Hepatocyte (in vitro differentiated cells): Measurements from ENCODE around the gene ZNRF3. TPM values are rescaled to one million over a fixed set of nuclear protein-coding genes. Genes with fewer than 3 reads are reported as not detected.
A peak's percentile ranks its signal among the peaks of the same experiment; 100 is the strongest.

Experiments
- DNase-seq: peaks from one replicate; pipeline ENCODE4 v3.0.0-alpha.2; 2016; ENCODE audit warnings: low spot score
- H2AFZ ChIP-seq: fragments of 200-600 bp; sonication (generic); 2 replicates; pipeline ENCODE4 v1.6.0; 2016; ENCODE audit warnings: antibody characterized with exemption, mild to moderate bottlenecking
- H3K27ac ChIP-seq: fragments of 200-600 bp; sonication (generic); 2 replicates; pipeline ENCODE4 v1.5.1; 2016; ENCODE audit warnings: mild to moderate bottlenecking
- H3K27me3 ChIP-seq: fragments of 200-600 bp; sonication (generic); 2 replicates; pipeline ENCODE4 v1.6.1; 2016
- H3K36me3 ChIP-seq: fragments of 200-600 bp; sonication (generic); replicated peaks from 2 replicates; pipeline ENCODE4 v1.5.1; 2016; ENCODE audit warnings: low read depth; ENCODE audit not compliant: insufficient read depth
- H3K4me1 ChIP-seq: fragments of 200-600 bp; sonication (generic); 2 replicates; pipeline ENCODE4 v1.5.1; 2016; ENCODE audit warnings: mild to moderate bottlenecking, moderate library complexity; ENCODE audit not compliant: insufficient read depth
- H3K4me2 ChIP-seq: fragments of 200-600 bp; sonication (generic); 2 replicates; pipeline ENCODE4 v1.6.0; 2016
- H3K4me3 ChIP-seq: fragments of 200-600 bp; sonication (generic); 2 replicates; pipeline ENCODE4 v1.5.1; 2016; ENCODE audit warnings: mild to moderate bottlenecking
- H3K79me2 ChIP-seq: fragments of 200-600 bp; sonication (generic); 2 replicates; pipeline ENCODE4 v1.6.0; 2017; ENCODE audit warnings: mild to moderate bottlenecking
- H3K9me2 ChIP-seq: fragments of 200-600 bp; sonication (generic); replicated peaks from 2 replicates; pipeline ENCODE4 v1.6.0; 2017; ENCODE audit warnings: mild to moderate bottlenecking; ENCODE audit not compliant: insufficient read depth
- H3K9me3 ChIP-seq: fragments of 200-600 bp; sonication (generic); 2 replicates; pipeline ENCODE4 v1.5.1; 2016; ENCODE audit warnings: low read depth, mild to moderate bottlenecking
- H4K20me1 ChIP-seq: fragments of 200-600 bp; sonication (generic); 2 replicates; pipeline ENCODE4 v1.6.0; 2016; ENCODE audit warnings: mild to moderate bottlenecking; ENCODE audit not compliant: insufficient read depth, poor library complexity, severe bottlenecking
- EZH2 ChIP-seq: fragments of 200-600 bp; sonication (generic); IDR thresholded peaks from 2 replicates; pipeline ENCODE4 v1.6.1; 2016; ENCODE audit warnings: antibody characterized with exemption, mild to moderate bottlenecking, borderline replicate concordance
- EZH2phosphoT487 ChIP-seq: fragments of 200-600 bp; sonication (generic); IDR thresholded peaks from one replicate; pipeline ENCODE4 v1.6.1; 2018; ENCODE audit warnings: antibody characterized with exemption, mild to moderate bottlenecking, low read depth, moderate library complexity; ENCODE audit not compliant: unreplicated experiment, severe bottlenecking
- WGBS: methylation state at CpG from one replicate; pipeline ENCODE4 v1.1.6; 2016; ENCODE audit warnings: low lambda C conversion rate; ENCODE audit errors: missing lambda C conversion rate; 5-methylcytosine and 5-hydroxymethylcytosine counted together
- polyA plus RNA-seq: library from polyadenylated mRNA; unstranded; fragments of >200 nt; fragmentation: Nextera tagmentation; extraction: Ambion mirVana; gene quantifications from 2 replicates; pipeline ENCODE4 v1.2.1, GENCODE V29; 2016
- total RNA-seq: library from RNA; depleted of rRNA; stranded (reverse); fragments of >200 nt; gene quantifications from 2 replicates; pipeline ENCODE4 v1.2.3, GENCODE V29; 2014
- TF ChIP-seq, protein P1 (sequence below): fragments of 200-600 bp; sonication (generic); IDR thresholded peaks from 2 replicates; pipeline ENCODE4 v1.5.1; 2016; ENCODE audit warnings: antibody characterized with exemption, mild to moderate bottlenecking; ENCODE audit not compliant: poor library complexity

Gene ZNRF3
- total and polyA plus RNA-seq, 2 experiments from 2014 or later = 8.9 to 14.7 TPM

DNA sequence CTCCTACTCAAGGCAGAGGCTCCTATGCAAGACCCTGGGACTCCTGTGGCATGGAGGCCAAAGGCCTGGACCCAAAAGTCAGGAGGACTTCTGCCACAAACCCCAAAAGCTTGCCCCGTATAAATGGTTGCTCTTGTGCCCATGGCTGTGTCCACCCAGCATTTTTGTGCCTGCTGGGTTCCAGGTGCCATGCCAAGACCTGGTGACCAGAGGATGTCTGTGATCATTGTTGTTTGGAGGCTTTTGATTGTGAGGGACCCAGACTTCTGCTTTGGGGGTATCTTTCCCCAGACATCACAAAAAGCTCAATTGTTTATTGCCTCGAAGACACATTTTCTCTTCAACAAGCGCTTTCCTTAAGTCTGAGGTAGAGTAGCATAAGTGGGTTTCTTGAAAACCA lies 143.2 kb downstream of the ZNRF3 start:
- Histone ChIP-seq H4K20me1 (no peaks in the 10 kb centered on the region), H3K4me1 (peaks cover 33% of the 10 kb centered on the region), H2AFZ (no peak overlapping the region), H3K79me2 (peaks cover 45% of the 10 kb centered on the region), H3K9me2 (no peaks in the 10 kb centered on the region), H3K27me3 (no peaks in the 10 kb centered on the region), H3K4me2 (no peak overlapping the region), H3K36me3 (no peaks in the 10 kb centered on the region), H3K27ac (no peak overlapping the region), H3K4me3 (no peak overlapping the region), H3K9me3 (no peaks in the 10 kb centered on the region)
- DNase-seq = no peak
- TF ChIP-seq EZH2 (no peak), EZH2phosphoT487 (no peak)
- TF ChIP-seq, protein P1, sequence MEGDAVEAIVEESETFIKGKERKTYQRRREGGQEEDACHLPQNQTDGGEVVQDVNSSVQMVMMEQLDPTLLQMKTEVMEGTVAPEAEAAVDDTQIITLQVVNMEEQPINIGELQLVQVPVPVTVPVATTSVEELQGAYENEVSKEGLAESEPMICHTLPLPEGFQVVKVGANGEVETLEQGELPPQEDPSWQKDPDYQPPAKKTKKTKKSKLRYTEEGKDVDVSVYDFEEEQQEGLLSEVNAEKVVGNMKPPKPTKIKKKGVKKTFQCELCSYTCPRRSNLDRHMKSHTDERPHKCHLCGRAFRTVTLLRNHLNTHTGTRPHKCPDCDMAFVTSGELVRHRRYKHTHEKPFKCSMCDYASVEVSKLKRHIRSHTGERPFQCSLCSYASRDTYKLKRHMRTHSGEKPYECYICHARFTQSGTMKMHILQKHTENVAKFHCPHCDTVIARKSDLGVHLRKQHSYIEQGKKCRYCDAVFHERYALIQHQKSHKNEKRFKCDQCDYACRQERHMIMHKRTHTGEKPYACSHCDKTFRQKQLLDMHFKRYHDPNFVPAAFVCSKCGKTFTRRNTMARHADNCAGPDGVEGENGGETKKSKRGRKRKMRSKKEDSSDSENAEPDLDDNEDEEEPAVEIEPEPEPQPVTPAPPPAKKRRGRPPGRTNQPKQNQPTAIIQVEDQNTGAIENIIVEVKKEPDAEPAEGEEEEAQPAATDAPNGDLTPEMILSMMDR = no peak
- WGBS = 96% methylated on average over 3 of the region's 3 CpGs

DNA sequence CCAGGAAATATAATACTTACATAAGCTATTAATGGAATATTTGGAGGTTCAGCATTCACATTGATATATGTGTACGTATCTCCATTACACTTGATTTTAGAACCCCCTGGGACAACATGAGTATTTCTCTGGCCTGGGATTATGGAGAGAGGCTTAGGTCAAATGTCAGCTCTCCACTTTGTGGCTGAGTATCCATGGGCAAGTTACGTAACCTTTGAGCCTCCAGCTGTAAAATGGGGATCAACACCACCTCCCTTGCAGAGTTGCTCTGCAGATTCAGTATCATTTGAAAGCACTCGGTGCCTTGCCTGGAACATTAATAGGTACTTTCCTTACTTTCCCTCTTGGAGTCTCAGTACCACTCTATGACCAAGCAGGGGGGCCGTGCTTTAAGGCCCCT lies 145.1 kb downstream of the ZNRF3 start:
- Histone ChIP-seq H3K27me3 (no peaks in the 10 kb centered on the region), H3K79me2 (peaks cover 54% of the 10 kb centered on the region), H3K4me2 (no peak overlapping the region), H4K20me1 (no peaks in the 10 kb centered on the region), H3K36me3 (no peaks in the 10 kb centered on the region), H2AFZ (no peak overlapping the region), H3K27ac (no peak overlapping the region), H3K9me3 (no peaks in the 10 kb centered on the region), H3K9me2 (no peaks in the 10 kb centered on the region), H3K4me3 (no peak overlapping the region), H3K4me1 (peaks cover 39% of the 10 kb centered on the region)
- no peak for TF ChIP-seq EZH2phosphoT487
- no peak for TF ChIP-seq EZH2
- WGBS = 81% methylated on average over 4 of the region's 4 CpGs
- DNase-seq = no peak

DNA sequence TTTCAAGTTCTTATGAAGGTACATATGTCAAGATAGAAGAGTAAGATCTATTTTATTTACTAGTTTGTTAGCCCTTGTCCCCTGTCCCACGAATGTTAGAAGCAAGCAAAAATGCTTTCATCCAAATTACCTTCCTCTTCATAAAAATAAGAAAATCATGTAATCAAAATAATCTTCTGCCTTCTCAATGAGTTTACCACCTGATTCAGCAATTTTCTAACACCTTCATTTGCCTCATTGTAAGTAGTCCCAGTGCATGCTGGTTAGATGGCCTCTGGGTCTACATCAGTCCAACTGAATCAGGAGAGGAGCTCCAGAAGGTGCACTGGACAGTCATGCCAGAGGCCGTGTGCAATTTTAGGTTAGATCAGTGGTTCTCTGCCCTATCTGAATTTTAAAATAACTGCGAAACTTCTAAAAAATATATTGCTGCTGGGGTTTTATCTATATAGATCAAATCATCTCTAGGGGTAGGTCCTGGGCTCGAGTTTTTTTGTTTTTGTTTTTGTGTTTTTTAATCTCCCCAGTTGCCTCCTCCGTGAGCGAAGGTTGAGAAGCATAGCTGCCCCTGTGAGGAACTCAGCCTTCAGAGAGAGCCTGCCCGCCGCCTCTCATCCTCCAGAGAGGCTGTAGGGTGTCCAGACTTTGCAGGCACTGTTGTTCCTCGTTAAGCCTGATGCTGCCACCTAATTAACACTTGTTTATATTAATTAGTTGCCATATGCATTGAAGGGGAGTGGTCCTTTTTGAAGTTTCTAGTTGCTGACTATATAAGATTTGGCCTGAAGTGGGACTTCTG lies 146.0 kb downstream of the ZNRF3 start:
- peak overlapping the region; percentile 85 for H3K4me2 ChIP-seq
- no peak overlapping the region for H3K4me3 ChIP-seq
- H3K79me2 ChIP-seq = peaks cover 59% of the 10 kb centered on the region
- peak overlapping the region; percentile 51 for H2AFZ ChIP-seq
- peak overlapping the region; percentile 91 for H3K27ac ChIP-seq
- TF ChIP-seq, protein P1 = no peak
- TF ChIP-seq EZH2 = no peak
- TF ChIP-seq EZH2phosphoT487 = no peak
- H4K20me1 ChIP-seq = no peaks in the 10 kb centered on the region
- H3K9me3 ChIP-seq = no peaks in the 10 kb centered on the region
- peaks cover 33% of the 10 kb centered on the region for H3K4me1 ChIP-seq
- DNase-seq = no peak
- H3K9me2 ChIP-seq = no peaks in the 10 kb centered on the region
- no peaks in the 10 kb centered on the region for H3K36me3 ChIP-seq
- 83% methylated on average over 9 of the region's 9 CpGs for WGBS
- no peaks in the 10 kb centered on the region for H3K27me3 ChIP-seq

DNA sequence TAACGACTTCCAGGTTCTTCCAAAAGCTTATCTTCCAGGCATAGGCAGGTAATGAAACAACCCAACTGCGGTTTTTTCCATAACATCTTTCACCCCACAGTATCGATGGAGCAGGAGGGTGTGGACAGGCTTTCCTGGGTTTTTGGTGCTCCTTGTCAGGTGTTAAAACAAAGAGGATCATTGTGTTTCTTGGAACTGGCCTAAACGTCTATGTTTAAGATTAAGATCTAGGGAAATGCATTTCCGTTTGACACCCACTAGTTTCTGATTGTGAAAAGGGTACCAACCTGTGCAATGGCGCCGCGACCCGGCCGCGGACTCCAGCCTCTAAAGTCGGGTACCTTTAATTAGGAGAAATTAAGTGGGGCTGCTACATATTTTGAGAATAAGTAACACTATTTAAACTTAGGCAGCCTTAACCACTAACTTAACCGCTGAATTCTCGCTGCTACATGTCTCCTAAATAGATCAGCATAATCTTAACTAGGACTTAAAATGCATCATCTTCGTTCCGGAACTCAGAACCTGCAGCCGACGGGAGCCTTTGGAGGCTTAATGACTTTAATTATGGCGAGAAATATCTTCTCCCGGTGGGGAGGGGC lies 146.7 kb downstream of the ZNRF3 start:
- Histone ChIP-seq H3K4me2 (peak overlapping the region; percentile 85), H3K9me3 (no peaks in the 10 kb centered on the region), H3K4me1 (peaks cover 33% of the 10 kb centered on the region), H4K20me1 (no peaks in the 10 kb centered on the region), H3K27ac (peak overlapping the region; percentile 91), H3K79me2 (peaks cover 60% of the 10 kb centered on the region), H3K36me3 (no peaks in the 10 kb centered on the region), H2AFZ (peak overlapping the region; percentile 51), H3K4me3 (peak overlapping the region; percentile 16), H3K27me3 (no peaks in the 10 kb centered on the region), H3K9me2 (no peaks in the 10 kb centered on the region)
- WGBS = 16% methylated on average over 20 of the region's 20 CpGs
- no peak for TF ChIP-seq EZH2
- TF ChIP-seq, protein P1 = peak; percentile 20
- no peak for DNase-seq
